K562 (cell line): ENCODE results near the gene USHBP1. TPM values are rescaled to one million over a fixed set of nuclear protein-coding genes. Genes with fewer than 3 reads are reported as not detected.
A peak's percentile ranks its signal among the peaks of the same experiment; 100 is the strongest.

Experiments
- FOXP4 ChIP-seq: sonication (generic); formaldehyde crosslinking; IDR thresholded peaks from 2 replicates; pipeline ENCODE4 v1.8.0; 2022; ENCODE audit warnings: mild to moderate bottlenecking, missing genetic modification reagents, borderline replicate concordance
- GTF3C2 ChIP-seq: IDR thresholded peaks from 3 replicates; pipeline ENCODE4 v1.6.1; 2011; ENCODE audit warnings: borderline replicate concordance, mild to moderate bottlenecking, moderate library complexity; ENCODE audit not compliant: insufficient read length; ENCODE audit errors: extremely low read depth
- ILF3 ChIP-seq: fragments of 450-650 bp; IDR thresholded peaks from 2 replicates; pipeline ENCODE4 v1.6.1; 2018; ENCODE audit warnings: antibody characterized with exemption, mild to moderate bottlenecking, moderate library complexity, borderline replicate concordance
- LCOR ChIP-seq: sonication (generic); formaldehyde crosslinking; IDR thresholded peaks from 2 replicates; pipeline ENCODE4 v1.8.0; 2022; ENCODE audit warnings: mild to moderate bottlenecking, missing genetic modification reagents
- NFE2 ChIP-seq: IDR thresholded peaks from 2 replicates; pipeline ENCODE4 v1.6.1; 2014; ENCODE audit warnings: antibody characterized with exemption, low read depth
- SFPQ ChIP-seq: fragments of 200-400 bp; formaldehyde crosslinking; IDR thresholded peaks from 2 replicates; pipeline ENCODE4 v1.6.1; 2017; ENCODE audit warnings: mild to moderate bottlenecking, low read depth, low read length, moderate library complexity
- SUPT5H ChIP-seq: fragments of 450-650 bp; IDR thresholded peaks from 2 replicates; pipeline ENCODE4 v1.6.1; 2016
- TBP ChIP-seq: optimal IDR thresholded peaks from 2 replicates; pipeline ENCODE3; 2011; ENCODE audit warnings: low read depth, low read length, improper control_type of control experiment
- ZNF407 ChIP-seq: fragments of 450-650 bp; IDR thresholded peaks from 2 replicates; pipeline ENCODE4 v1.6.1; 2016; ENCODE audit warnings: low read depth
- ZNF584 ChIP-seq: fragments of 200-800 bp; sonication (Bioruptor generic); IDR thresholded peaks from 2 replicates; pipeline ENCODE4 v1.6.1; 2016; ENCODE audit warnings: low read depth, mild to moderate bottlenecking, missing genetic modification characterization, missing compliant biosample characterization
- polyA plus RNA-seq, 8 experiments: library from polyadenylated mRNA; depleted of rRNA in 4 of 8; stranded (reverse) in 5 of 8; unstranded in 3 of 8; fragments of >200 nt; fragmentation: Nextera tagmentation in 2 of 8; fragmentation: Illumina TruSeq in 1 of 8; extraction: Ambion mirVana in 2 of 8; extraction: Trizol in 1 of 8; gene quantifications; 2 replicates each; pipeline versions ENCODE4 v1.2.1 to v1.2.3, GENCODE V29; 2011 to 2014; ENCODE audit warnings: inconsistent platforms in 1 of 8, missing spikeins in 1 of 8
- total RNA-seq, 7 experiments: library from RNA; depleted of rRNA in 6 of 7; stranded (reverse); fragments of >200 nt in 6 of 7; fragmentation: Illumina TruSeq in 2 of 7; extraction: Trizol in 2 of 7; gene quantifications; 2 replicates each; pipeline versions ENCODE4 v1.2.1 to v1.2.3, GENCODE V29; 2011 to 2021; ENCODE audit warnings: low replicate concordance in 1 of 7

USHBP1 gene
- total and polyA plus RNA-seq, 9 of the 15 experiments (the other 6 are each of a cell fraction or from before 2014, with no cell fraction given), result 0.03 to 0.10 (median 0.05) TPM; not detected in 5

- 0 out of 2 replicates have a peak, but pooled peaks have one; percentile 18 for TF ChIP-seq FOXP4 (CRISPR knock-in tag)
- TF ChIP-seq GTF3C2, result no peak
- peak; percentile 91 for TF ChIP-seq LCOR
- peak; percentile 96 for TF ChIP-seq TBP
- TF ChIP-seq NFE2, result 0 out of 2 replicates have a peak, but pooled peaks have one; percentile 1
- no peak for TF ChIP-seq SFPQ
- TF ChIP-seq ILF3, result no peak
- TF ChIP-seq ZNF407, result no peak
- peak; percentile 9; the same call in 1 of the 2 replicates for TF ChIP-seq ZNF584
- peak; percentile 84 for TF ChIP-seq SUPT5H
Observed at GRCh38 chr19:17309198-17309964, 44.8 kb upstream of the USHBP1 start, which contains the start of gene DDA1 (continued).
